Measurements from ENCODE around the gene CD79A.

The CD79A gene

DNA sequence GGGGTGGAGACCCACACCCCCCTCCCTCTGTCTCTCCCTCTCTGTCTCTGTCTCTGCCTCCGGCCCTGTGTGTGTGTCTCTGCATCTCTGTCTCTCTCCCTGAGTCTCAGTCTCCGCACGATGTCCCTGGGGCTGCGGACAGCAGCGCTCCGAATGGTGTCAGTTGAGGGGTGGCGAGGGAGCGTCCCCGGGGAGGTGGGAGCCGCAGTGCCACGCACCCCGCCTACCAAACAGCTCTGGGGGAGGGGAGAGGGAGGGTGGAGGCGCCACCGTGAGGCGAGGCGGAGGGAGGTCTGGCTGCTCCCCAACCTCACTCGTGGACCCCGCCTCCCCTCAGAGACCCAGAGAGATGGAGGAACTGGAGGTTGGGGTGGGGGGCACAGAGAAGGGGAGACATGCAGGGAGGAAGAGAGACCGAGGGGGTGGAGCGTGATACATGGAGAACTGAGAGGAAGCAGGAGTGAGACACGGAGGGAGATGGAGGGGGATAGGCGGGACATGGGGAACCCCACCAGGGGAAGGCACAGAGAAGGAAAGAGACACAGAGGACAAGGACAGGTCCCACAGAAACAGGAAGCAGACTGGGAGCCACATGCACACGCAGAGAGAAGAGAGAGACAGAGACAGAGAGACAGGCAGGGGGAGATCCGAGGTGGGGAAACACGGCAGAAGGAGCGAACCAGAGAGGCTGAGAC is 44.0 kb downstream of the CD79A start:
- DNase-seq: peak in 2 of 4 experiments; percentile 12 to 23

DNA sequence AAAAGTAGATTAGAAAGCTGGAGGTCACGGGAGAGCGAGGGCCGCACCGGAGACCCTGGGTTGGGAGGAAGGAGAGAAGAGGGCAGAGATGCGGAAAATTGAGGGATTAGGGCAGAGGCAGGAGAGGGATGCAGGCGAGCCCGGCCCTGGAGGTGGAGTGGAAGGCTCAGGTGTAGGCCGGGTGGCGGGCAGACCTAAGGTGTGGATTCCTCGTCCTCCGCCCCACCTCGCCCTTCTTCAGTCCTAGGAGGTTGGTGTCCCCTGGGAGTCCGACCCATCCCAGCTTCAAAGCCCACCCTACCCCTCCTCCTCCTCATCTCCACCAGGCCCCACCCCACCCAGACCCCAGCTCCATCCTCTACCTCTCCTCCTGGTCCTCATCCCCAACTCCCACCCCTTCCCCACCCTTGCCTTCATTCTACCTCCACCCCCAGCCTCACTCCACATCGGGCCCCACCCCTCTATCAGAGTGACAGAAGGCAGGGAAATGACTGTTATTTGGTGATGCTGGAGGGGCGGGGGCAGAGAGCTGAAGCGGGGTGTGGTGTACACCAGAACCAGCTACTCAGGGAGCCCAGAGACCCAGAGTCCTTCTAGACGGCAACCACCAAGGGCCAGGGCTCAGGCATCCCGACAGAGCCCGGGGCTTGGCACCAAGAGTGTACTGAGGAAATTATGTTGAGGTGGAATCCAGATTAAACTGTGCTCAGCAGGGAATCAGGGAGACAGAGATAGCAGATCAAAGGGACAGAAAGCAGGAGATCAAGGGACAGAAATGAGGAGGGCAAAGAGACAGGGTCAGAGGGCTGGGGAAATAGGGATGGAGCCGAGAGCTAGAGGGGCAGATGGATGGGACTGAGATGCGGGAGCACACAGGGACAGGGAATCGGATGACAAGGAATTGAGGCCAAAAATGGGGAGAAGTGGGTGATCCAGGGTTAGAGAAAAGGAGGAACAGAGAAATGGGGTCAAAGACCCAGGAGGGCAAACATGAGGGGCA is 44.8 kb downstream of the CD79A start:
- no peak for DNase-seq

GRCh38 chr19:41922585-41922984 is 45.5 kb downstream of the CD79A start:
- DNase-seq: no peak

- DNase-seq: no peak
Measured at GRCh38 chr19:41923045-41923788, 46.1 kb downstream of the CD79A start.

DNA sequence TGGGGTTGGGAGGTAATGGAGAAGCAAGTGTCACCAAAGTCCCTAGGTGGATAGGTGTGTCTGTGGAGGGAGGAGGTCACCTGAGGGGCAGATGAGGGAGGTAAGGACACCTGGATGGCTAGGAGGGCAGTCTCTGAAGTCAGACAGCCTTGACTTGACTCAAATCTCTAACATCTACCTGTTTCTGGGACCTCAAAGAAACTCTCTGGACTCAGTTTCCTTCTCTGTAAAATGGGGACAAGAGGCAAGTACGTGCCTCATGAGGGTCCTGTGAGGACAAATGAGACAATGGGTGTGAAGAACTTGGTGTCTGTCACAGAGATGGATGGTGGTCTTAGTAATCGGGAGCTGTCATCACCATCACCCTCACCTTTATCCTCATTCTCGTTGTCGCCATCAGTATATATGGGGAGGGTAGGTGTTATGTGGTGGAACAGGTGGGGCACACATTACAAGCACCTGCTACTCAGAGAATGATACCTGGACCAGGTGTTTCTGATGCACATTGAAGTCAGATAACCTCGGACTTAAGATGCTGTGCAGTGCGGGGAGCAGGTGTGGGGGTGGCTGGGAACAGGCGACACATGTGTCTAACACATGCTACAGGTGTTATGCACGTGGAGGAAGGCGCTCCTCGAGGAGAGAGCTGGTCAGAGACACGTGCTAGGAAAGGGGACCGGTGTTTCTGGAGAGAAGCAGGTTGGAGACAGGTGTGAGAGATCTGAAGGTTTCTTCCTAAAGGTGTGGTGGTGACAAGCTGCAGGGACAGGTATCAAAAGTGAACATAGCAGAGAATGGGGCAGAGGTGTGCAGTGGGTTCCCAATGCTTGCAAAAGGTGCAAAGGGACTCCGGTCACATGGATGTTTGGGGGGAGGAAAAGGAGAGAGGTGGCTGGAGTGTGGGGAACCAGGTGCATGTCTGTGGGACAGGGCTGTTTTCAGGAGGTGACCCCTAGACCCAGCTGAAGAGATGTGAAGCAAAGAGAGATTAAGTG is 47.4 kb downstream of the CD79A start:
- no peak for DNase-seq

DNA sequence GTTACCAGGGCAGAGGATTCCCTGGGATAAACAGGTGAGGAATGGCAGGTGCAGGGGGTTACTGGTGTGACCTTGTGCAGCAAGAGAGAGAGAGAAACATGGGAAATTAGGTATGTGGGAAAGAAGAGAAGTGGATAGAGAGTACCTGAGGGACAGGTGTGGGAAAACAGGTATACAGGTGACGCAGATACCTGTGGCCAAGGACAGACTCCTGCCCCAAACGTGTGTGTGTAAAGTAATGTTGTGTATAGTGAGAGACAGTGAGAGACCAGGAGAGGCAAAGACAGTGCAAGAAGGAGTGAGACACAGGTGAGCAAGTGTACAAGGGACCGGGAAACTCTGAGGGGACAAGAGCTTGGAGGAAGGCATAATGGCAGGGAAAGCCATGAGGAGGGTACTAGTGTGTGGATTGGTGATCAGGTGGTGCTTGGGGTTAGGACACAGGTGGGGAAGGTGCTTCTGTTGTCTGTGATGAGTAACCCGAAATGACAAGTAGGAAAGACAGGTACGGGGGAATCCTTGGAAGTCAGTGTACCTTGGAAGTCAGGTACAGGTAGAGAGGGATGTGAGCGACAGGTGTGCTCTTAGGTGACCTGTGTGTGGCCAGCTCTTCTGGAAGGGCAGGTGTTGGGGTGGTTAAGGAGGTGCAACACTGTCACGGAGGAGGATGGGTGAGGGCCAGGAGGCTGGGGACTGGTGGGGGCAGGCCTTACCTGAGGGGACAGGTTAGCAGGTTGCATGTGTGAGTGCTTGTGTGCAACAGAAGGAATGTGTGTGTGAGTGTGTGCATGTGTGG is 48.3 kb downstream of the CD79A start:
- no peak for DNase-seq

- DNase-seq: no peak
Measured at GRCh38 chr19:41926028-41926762, 49.1 kb downstream of the CD79A start.

- no peak for DNase-seq
Measured at GRCh38 chr19:41926763-41927496, 49.9 kb downstream of the CD79A start.

- DNase-seq: no peak
Measured at GRCh38 chr19:41927497-41928192, 50.6 kb downstream of the CD79A start.

- peak in 3 of 4 experiments; percentile 19 to 53 (median 43) for DNase-seq
Measured at GRCh38 chr19:41928221-41928683, 51.2 kb downstream of the CD79A start, which contains the start of gene ERFL. Gene ERFL (minus strand): TSS chr19:41928449. CDS start chr19:41912919, 15,530 bp downstream.

DNA sequence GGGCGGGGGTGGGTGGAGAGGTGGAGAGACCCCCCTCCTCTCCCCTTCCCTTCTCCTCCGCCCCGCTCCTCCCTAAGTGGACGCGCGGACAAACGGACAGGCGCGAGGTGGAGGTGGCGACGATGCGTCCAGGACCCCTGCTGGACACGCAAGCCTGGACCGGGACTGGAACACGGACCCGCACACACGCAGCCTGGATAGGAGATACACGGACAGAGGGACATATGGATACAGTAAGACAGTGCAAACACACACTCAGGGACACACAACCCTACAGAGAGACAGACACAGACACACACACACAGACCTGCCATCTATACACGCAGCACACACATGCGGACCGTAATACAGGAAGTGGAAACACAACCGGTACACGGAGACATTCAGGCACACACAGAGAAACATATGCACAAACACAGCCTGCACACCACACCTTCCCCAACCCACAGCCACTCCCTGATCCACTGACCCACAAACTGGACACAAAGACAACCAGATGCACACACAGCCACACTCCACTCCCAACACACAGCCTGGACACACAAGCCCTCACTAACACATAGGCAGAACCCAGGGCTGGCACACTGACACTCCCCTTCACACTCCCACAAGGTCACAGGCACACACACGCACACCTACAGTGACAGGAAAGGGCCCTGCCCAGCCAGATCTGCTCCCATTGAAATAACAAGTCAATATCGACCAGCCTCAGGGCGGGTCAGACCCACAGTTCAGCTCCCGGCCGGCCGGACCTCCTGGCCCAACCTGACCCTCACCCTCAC is 51.9 kb downstream of the CD79A start:
- DNase-seq: peak in 1 of 4 experiments; percentile 17

- no peak for DNase-seq
Measured at GRCh38 chr19:41929536-41930071, 52.5 kb downstream of the CD79A start.

DNA sequence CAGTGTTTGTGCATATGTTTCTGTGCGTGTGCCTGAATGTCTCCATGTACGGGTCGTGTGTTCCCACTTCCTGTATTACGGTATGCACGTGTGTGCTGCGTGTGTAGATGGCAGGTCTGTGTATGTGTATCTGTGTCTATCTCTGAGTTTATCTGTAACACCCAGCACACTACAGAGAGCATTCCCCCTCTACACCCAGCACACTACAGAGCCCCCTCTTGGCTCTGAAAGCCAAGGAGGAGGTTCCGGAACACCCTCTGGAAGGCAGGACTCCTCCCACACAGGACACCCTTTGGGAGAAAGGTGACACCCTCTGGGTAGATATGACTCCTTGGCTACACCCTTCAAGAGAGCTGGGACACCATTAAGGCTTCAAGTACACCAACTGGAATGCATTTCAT is 53.2 kb downstream of the CD79A start:
- no peak for DNase-seq

All from suppressor macrophage (primary cell).